Panc1 (cell line): ENCODE measurements around the gene DRC3.

Source experiments
- CTCF ChIP-seq: fragments of 450-650 bp; IDR thresholded peaks from 2 replicates; pipeline ENCODE4 v1.5.1; 2017; ENCODE audit warnings: mild to moderate bottlenecking
- POLR2AphosphoS5 ChIP-seq: IDR thresholded peaks from 2 replicates; pipeline ENCODE4 v1.6.1; 2012; ENCODE audit warnings: mild to moderate bottlenecking, low read depth, low read length, moderate library complexity
- REST ChIP-seq, 2 experiments: IDR thresholded peaks; 2 replicates each; pipeline ENCODE4 v1.6.1; 2011 to 2012; ENCODE audit warnings: low read depth in 2 of 2, control low read depth in 1 of 2, low read length in 1 of 2, mild to moderate bottlenecking in 1 of 2, moderate library complexity in 1 of 2; ENCODE audit not compliant: insufficient read depth in 1 of 2
- SIN3A ChIP-seq: IDR thresholded peaks from 2 replicates; pipeline ENCODE4 v1.6.1; 2012; ENCODE audit warnings: low read depth, mild to moderate bottlenecking, low read length, moderate library complexity, borderline replicate concordance; ENCODE audit not compliant: insufficient read depth
- TCF7L2 ChIP-seq: IDR thresholded peaks from 2 replicates; pipeline ENCODE4 v1.6.1; 2011; ENCODE audit warnings: mild to moderate bottlenecking, low read depth, low read length, inconsistent platforms

- no peak for TF ChIP-seq CTCF
- no peak for TF ChIP-seq POLR2AphosphoS5
- TF ChIP-seq TCF7L2 = no peak
- TF ChIP-seq SIN3A = no peak
- TF ChIP-seq REST (IDR thresholded peaks at IDR 0.05; ENCODE audit: insufficient read depth in 1 of 2, low read depth in 2 of 2, low read length in 1 of 2) = no peak
Observed at GRCh38 chr17:18004345-18004744, 31.7 kb downstream of the DRC3 start.
